ENCODE results near the gene FHIT.

- TF ChIP-seq CTCF (IDR thresholded peaks at IDR 0.05; ENCODE audit: low read depth, low read length, missing input control) (no peak), REST (IDR thresholded peaks at IDR 0.05) (no peak), ATF3 (IDR thresholded peaks at IDR 0.05) (no peak), SP1 (IDR thresholded peaks at IDR 0.05) (no peak), MAX (IDR thresholded peaks at IDR 0.05) (no peak)
Observed at GRCh38 chr3:59866076-59866475, 1385.2 kb downstream of the FHIT start.

Measured in liver (tissue), 3 donors.